Measurements from ENCODE around the gene ASTN1.

DNA sequence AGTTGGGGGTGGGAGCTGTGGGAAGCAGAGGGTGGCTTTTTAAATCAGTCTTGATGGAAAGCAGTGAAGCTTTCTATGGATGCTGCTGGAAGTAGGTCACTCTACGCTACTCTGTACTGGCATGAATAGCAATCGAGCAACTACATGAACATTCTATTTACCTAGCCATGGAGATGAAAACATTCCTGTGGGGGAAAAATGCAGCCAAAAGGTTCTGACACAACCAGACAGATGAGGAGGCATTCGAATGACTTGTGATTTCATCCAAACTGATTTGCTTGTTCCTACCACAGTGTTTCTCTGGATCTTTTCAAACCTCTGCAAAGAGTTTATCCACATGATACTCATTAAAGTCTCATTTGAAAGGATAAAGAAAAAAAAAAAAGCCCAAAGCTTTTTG, 95.0 kb downstream of the ASTN1 start:
- TF ChIP-seq MAX (IDR thresholded peaks at IDR 0.05; ENCODE audit: low read depth) = no peak
- no peak for TF ChIP-seq EZH2phosphoT487 (IDR thresholded peaks at IDR 0.05; ENCODE audit: borderline replicate concordance, low read depth)
- TF ChIP-seq CTCF (IDR thresholded peaks at IDR 0.05) = no peak
- TF ChIP-seq, protein P1, sequence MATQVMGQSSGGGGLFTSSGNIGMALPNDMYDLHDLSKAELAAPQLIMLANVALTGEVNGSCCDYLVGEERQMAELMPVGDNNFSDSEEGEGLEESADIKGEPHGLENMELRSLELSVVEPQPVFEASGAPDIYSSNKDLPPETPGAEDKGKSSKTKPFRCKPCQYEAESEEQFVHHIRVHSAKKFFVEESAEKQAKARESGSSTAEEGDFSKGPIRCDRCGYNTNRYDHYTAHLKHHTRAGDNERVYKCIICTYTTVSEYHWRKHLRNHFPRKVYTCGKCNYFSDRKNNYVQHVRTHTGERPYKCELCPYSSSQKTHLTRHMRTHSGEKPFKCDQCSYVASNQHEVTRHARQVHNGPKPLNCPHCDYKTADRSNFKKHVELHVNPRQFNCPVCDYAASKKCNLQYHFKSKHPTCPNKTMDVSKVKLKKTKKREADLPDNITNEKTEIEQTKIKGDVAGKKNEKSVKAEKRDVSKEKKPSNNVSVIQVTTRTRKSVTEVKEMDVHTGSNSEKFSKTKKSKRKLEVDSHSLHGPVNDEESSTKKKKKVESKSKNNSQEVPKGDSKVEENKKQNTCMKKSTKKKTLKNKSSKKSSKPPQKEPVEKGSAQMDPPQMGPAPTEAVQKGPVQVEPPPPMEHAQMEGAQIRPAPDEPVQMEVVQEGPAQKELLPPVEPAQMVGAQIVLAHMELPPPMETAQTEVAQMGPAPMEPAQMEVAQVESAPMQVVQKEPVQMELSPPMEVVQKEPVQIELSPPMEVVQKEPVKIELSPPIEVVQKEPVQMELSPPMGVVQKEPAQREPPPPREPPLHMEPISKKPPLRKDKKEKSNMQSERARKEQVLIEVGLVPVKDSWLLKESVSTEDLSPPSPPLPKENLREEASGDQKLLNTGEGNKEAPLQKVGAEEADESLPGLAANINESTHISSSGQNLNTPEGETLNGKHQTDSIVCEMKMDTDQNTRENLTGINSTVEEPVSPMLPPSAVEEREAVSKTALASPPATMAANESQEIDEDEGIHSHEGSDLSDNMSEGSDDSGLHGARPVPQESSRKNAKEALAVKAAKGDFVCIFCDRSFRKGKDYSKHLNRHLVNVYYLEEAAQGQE (IDR thresholded peaks at IDR 0.05; ENCODE audit: low read depth, low read length) = no peak
- no peak for TF ChIP-seq RXRA (IDR thresholded peaks at IDR 0.05; ENCODE audit: borderline replicate concordance, low read depth)
- TF ChIP-seq EP300 (IDR thresholded peaks at IDR 0.05; ENCODE audit: borderline replicate concordance in 1 of 2, low read depth in 1 of 2, low read length in 1 of 2) = no peak
- no peak for TF ChIP-seq RAD21 (IDR thresholded peaks at IDR 0.05; ENCODE audit: low read length)
- no peak for TF ChIP-seq MEF2A (IDR thresholded peaks at IDR 0.05; ENCODE audit: borderline replicate concordance, low read depth)
- no peak for TF ChIP-seq USF2 (IDR thresholded peaks at IDR 0.05; ENCODE audit: borderline replicate concordance, low read depth, low read length)
- no peak for TF ChIP-seq RCOR1 (IDR thresholded peaks at IDR 0.05; ENCODE audit: low read length)
- no peak for TF ChIP-seq POLR2AphosphoS5 (IDR thresholded peaks at IDR 0.05; ENCODE audit: low read depth, low read length)
- TF ChIP-seq ELF1 (IDR thresholded peaks at IDR 0.05) = no peak
- no peak for TF ChIP-seq FOSL2 (IDR thresholded peaks at IDR 0.05; ENCODE audit: borderline replicate concordance, low read depth)
- no peak for TF ChIP-seq NRF1 (IDR thresholded peaks at IDR 0.05; ENCODE audit: low read depth, low read length)
